H1 (cell line): Measurements from ENCODE around the gene PNMA8C. TPM values are rescaled to one million over a fixed set of nuclear protein-coding genes. Genes with fewer than 3 reads are reported as not detected.
A peak's percentile ranks its signal among the peaks of the same experiment; 100 is the strongest.

Source experiments
- CTCF ChIA-PET: fragments of 300-600 bp; sonication (Branson Sonifier 250); formaldehyde crosslinking; loops from one replicate; lab custom pipeline; 2021; ENCODE audit not compliant: partially characterized antibody; lab: Charles Lee
- POLR2A ChIA-PET: fragments of 300-600 bp; sonication (Branson Sonifier 250); formaldehyde crosslinking; loops from one replicate; lab custom pipeline; 2021; ENCODE audit warnings: inconsistent platforms; ENCODE audit not compliant: partially characterized antibody; lab: Charles Lee
- DNase-seq, 2 experiments: peaks; one replicate each; pipeline versions ENCODE4 v3.0.0 to v3.0.0-alpha.2; 2010 to 2022; ENCODE audit warnings: low spot score in 2 of 2, low read depth in 1 of 2, mixed read lengths in 1 of 2
- FAIRE-seq: peaks from 2 replicates; lab custom pipeline; 2011; peaks lifted over from hg19 to GRCh38; lab: Jason Lieb, UNC
- H2AFZ ChIP-seq: 2 replicates; pipeline ENCODE4 v1.8.1; 2012; ENCODE audit warnings: low read length, inconsistent platforms
- H2AK5ac ChIP-seq: 2 replicates; pipeline ENCODE4 v1.6.1; 2013; ENCODE audit warnings: low read depth, low read length
- H2BK120ac ChIP-seq: replicated peaks from 2 replicates; pipeline ENCODE3; 2013; ENCODE audit warnings: low read depth, low read length, inconsistent platforms
- H2BK12ac ChIP-seq: 2 replicates; pipeline ENCODE4 v1.6.1; 2013; ENCODE audit warnings: low read depth, low read length
- H2BK15ac ChIP-seq: 2 replicates; pipeline ENCODE4 v1.6.1; 2013; ENCODE audit warnings: low read length
- H2BK20ac ChIP-seq: 2 replicates; pipeline ENCODE4 v1.6.1; 2013; ENCODE audit warnings: low read length
- H2BK5ac ChIP-seq: 2 replicates; pipeline ENCODE4 v1.6.1; 2013; ENCODE audit warnings: low read depth, low read length
- H3K14ac ChIP-seq: 2 replicates; pipeline ENCODE4 v1.6.1; 2013; ENCODE audit warnings: inconsistent platforms; ENCODE audit not compliant: insufficient read length
- H3K18ac ChIP-seq: 2 replicates; pipeline ENCODE4 v1.6.1; 2013; ENCODE audit warnings: low read length; ENCODE audit errors: extremely low read depth
- H3K23ac ChIP-seq: 2 replicates; pipeline ENCODE4 v1.6.1; 2013; ENCODE audit warnings: inconsistent platforms; ENCODE audit not compliant: insufficient read length
- H3K23me2 ChIP-seq: 2 replicates; pipeline ENCODE4 v1.6.1; 2013; ENCODE audit warnings: low read depth, low read length
- H3K27ac ChIP-seq: 2 replicates; pipeline ENCODE4 v1.6.1; 2011; ENCODE audit warnings: low read depth, low read length, inconsistent platforms
- H3K27me3 ChIP-seq, 4 experiments: replicated peaks in 1 of 4; 1 replicate in 1 of 4; 2 replicates in 3 of 4; pipeline versions ENCODE4 v1.6.1 to v1.8.1; 2011 to 2013; ENCODE audit warnings: low read length in 3 of 4, mild to moderate bottlenecking in 3 of 4, inconsistent platforms in 2 of 4, mixed read lengths in 2 of 4, moderate library complexity in 1 of 4; ENCODE audit not compliant: control insufficient read depth in 3 of 4, insufficient read depth in 3 of 4; ENCODE audit errors: extremely low read depth in 1 of 4
- H3K36me3 ChIP-seq, 4 experiments: 2 replicates each; pipeline versions ENCODE4 v1.6.1 to v1.8.1; 2011 to 2013; ENCODE audit warnings: mild to moderate bottlenecking in 4 of 4, low read length in 3 of 4, moderate library complexity in 2 of 4, control low read depth in 1 of 4, inconsistent platforms in 1 of 4; ENCODE audit not compliant: insufficient read depth in 4 of 4, control insufficient read depth in 2 of 4
- H3K4ac ChIP-seq: replicated peaks from 2 replicates; pipeline ENCODE3; 2013; ENCODE audit warnings: low read length, low read depth, mixed read lengths, inconsistent platforms; ENCODE audit not compliant: insufficient read length
- H3K4me1 ChIP-seq, 4 experiments: replicated peaks in 1 of 4; 1 replicate in 1 of 4; 2 replicates in 3 of 4; pipeline versions ENCODE4 v1.6.1 to v1.8.1; 2011 to 2013; ENCODE audit warnings: low read length in 3 of 4, inconsistent platforms in 2 of 4, mixed read lengths in 1 of 4; ENCODE audit not compliant: insufficient read depth in 4 of 4, control insufficient read depth in 3 of 4
- H3K4me2 ChIP-seq, 2 experiments: 2 replicates each; pipeline versions ENCODE4 v1.6.1 to v1.8.1; 2011 to 2013; ENCODE audit warnings: low read depth in 2 of 2, low read length in 2 of 2, control low read depth in 1 of 2, inconsistent platforms in 1 of 2, mild to moderate bottlenecking in 1 of 2; ENCODE audit not compliant: insufficient read depth in 1 of 2
- H3K4me3 ChIP-seq, 4 experiments: fragments of 200-600, 300-600 bp in 1 of 4; sonication (generic), shearing (Covaris generic), sonication (Bioruptor Twin) in 1 of 4; 2 replicates each; pipeline versions ENCODE4 v1.5.1 to v1.8.1; 2011 to 2016; ENCODE audit warnings: low read length in 4 of 4, low read depth in 3 of 4, control low read depth in 2 of 4, inconsistent platforms in 2 of 4, mild to moderate bottlenecking in 2 of 4, mixed read lengths in 1 of 4, moderate library complexity in 1 of 4; ENCODE audit not compliant: insufficient read depth in 2 of 4; ENCODE audit errors: extremely low read depth in 1 of 4
- H3K56ac ChIP-seq: replicated peaks from 2 replicates; pipeline ENCODE3; 2013; ENCODE audit warnings: low read depth, mild to moderate bottlenecking, mixed read lengths, low read length, inconsistent platforms; ENCODE audit not compliant: insufficient read length
- H3K79me1 ChIP-seq: 2 replicates; pipeline ENCODE4 v1.6.1; 2013; ENCODE audit warnings: low read depth, low read length, control low read depth
- H3K79me2 ChIP-seq, 2 experiments: 2 replicates each; pipeline versions ENCODE4 v1.6.1 to v1.8.1; 2012 to 2013; ENCODE audit warnings: low read length in 2 of 2, mild to moderate bottlenecking in 2 of 2, inconsistent platforms in 1 of 2; ENCODE audit not compliant: insufficient read depth in 2 of 2, control insufficient read depth in 1 of 2
- H3K9ac ChIP-seq, 4 experiments: replicated peaks in 1 of 4; 1 replicate in 1 of 4; 2 replicates in 3 of 4; pipeline versions ENCODE4 v1.6.1 to v1.8.1; 2011 to 2013; ENCODE audit warnings: low read depth in 3 of 4, low read length in 3 of 4, control low read depth in 2 of 4, mild to moderate bottlenecking in 2 of 4, moderate library complexity in 2 of 4, inconsistent platforms in 1 of 4; ENCODE audit errors: extremely low read depth in 1 of 4
- H3K9me3 ChIP-seq, 2 experiments: 2 replicates each; pipeline versions ENCODE4 v1.6.1 to v1.8.1; 2012 to 2013; ENCODE audit warnings: mild to moderate bottlenecking in 2 of 2, moderate library complexity in 2 of 2, control low read depth in 1 of 2, inconsistent platforms in 1 of 2, low read depth in 1 of 2, low read length in 1 of 2, mixed read lengths in 1 of 2; ENCODE audit not compliant: insufficient read depth in 2 of 2
- H4K20me1 ChIP-seq, 2 experiments: replicated peaks in 1 of 2; 2 replicates each; pipeline versions ENCODE3 to v1.8.1; 2011 to 2013; ENCODE audit warnings: inconsistent platforms in 2 of 2, low read length in 2 of 2, mild to moderate bottlenecking in 1 of 2; ENCODE audit not compliant: insufficient read depth in 2 of 2, control insufficient read depth in 1 of 2
- H4K5ac ChIP-seq: 2 replicates; pipeline ENCODE4 v1.6.1; 2013; ENCODE audit warnings: low read length, low read depth, mixed read lengths, inconsistent platforms; ENCODE audit not compliant: insufficient read length
- H4K8ac ChIP-seq: 2 replicates; pipeline ENCODE4 v1.8.0; 2013; ENCODE audit warnings: mild to moderate bottlenecking, moderate library complexity, low read length, inconsistent platforms; ENCODE audit not compliant: insufficient read depth; ENCODE audit errors: extremely low read depth
- H4K91ac ChIP-seq: replicated peaks from 2 replicates; pipeline ENCODE3; 2013; ENCODE audit warnings: low read length, mixed read lengths, inconsistent platforms; ENCODE audit not compliant: insufficient read length
- ASH2L ChIP-seq: fragments of 200-600, 300-600 bp; sonication (generic); IDR thresholded peaks from one replicate; pipeline ENCODE4 v1.7.1; 2017; ENCODE audit warnings: low read length
- BACH1 ChIP-seq: IDR thresholded peaks from 2 replicates; pipeline ENCODE4 v1.6.1; 2012; ENCODE audit warnings: low read length, improper control_type of control experiment
- BCL11A ChIP-seq, 2 experiments: IDR thresholded peaks; one replicate each; pipeline ENCODE4 v1.6.1; 2011; ENCODE audit warnings: low read depth in 2 of 2, low read length in 2 of 2, mild to moderate bottlenecking in 2 of 2
- CEBPB ChIP-seq: IDR thresholded peaks from 2 replicates; pipeline ENCODE4 v1.6.1; 2012; ENCODE audit warnings: low read depth, low read length
- CHD1 ChIP-seq: IDR thresholded peaks from 2 replicates; pipeline ENCODE4 v1.6.1; 2012; ENCODE audit warnings: low read depth, low read length, improper control_type of control experiment
- MAFK ChIP-seq: IDR thresholded peaks from 2 replicates; pipeline ENCODE4 v1.6.1; 2012; ENCODE audit warnings: low read depth, mild to moderate bottlenecking, improper control_type of control experiment, low read length
- NRF1 ChIP-seq: IDR thresholded peaks from 2 replicates; pipeline ENCODE4 v1.6.1; 2011; ENCODE audit warnings: mild to moderate bottlenecking, low read depth, low read length, improper control_type of control experiment
- POLR2A ChIP-seq, 2 experiments: IDR thresholded peaks; 1 replicate in 1 of 2; 2 replicates in 1 of 2; pipeline ENCODE4 v1.6.1; 2011; ENCODE audit warnings: low read depth in 2 of 2, low read length in 2 of 2, mild to moderate bottlenecking in 2 of 2; ENCODE audit errors: control extremely low read depth in 1 of 2
- POLR2AphosphoS5 ChIP-seq: IDR thresholded peaks from 2 replicates; pipeline ENCODE4 v1.6.1; 2011; ENCODE audit warnings: low read depth, low read length
- RFX5 ChIP-seq: IDR thresholded peaks from 2 replicates; pipeline ENCODE4 v1.6.1; 2011; ENCODE audit warnings: low read depth, low read length, improper control_type of control experiment, borderline replicate concordance
- SIN3A ChIP-seq, 2 experiments: IDR thresholded peaks in 1 of 2; conservative IDR thresholded peaks in 1 of 2; 2 replicates each; pipeline ENCODE4 v1.6.1; 2011 to 2012; ENCODE audit warnings: low read length in 2 of 2, improper control_type of control experiment in 1 of 2, low read depth in 1 of 2, mild to moderate bottlenecking in 1 of 2
- SP4 ChIP-seq: IDR thresholded peaks from 2 replicates; pipeline ENCODE4 v1.6.1; 2012; ENCODE audit warnings: low read length, inconsistent platforms
- SRF ChIP-seq: IDR thresholded peaks from 2 replicates; pipeline ENCODE4 v1.6.1; 2011; ENCODE audit warnings: mild to moderate bottlenecking, low read depth, low read length, moderate library complexity
- WGBS, 2 experiments: shearing (Covaris generic) in 1 of 2; methylation state at CpG; one replicate each; pipeline versions ENCODE4 v1.1.6 to v1.1.7; 2013 to 2015; ENCODE audit warnings: low lambda C conversion rate in 2 of 2, mixed read lengths in 2 of 2, inconsistent platforms in 1 of 2, low coverage in 1 of 2, missing lambda C conversion rate in 1 of 2; ENCODE audit not compliant: insufficient replicate concordance in 2 of 2, insufficient coverage in 1 of 2, insufficient read length in 1 of 2; ENCODE audit errors: extremely low coverage in 1 of 2, missing lambda C conversion rate in 1 of 2; 5-methylcytosine and 5-hydroxymethylcytosine counted together
- polyA plus RNA-seq, 7 experiments: library from polyadenylated mRNA; depleted of rRNA in 3 of 7; stranded (reverse) in 5 of 7; unstranded in 2 of 7; fragments of >200 nt in 5 of 7; fragments of 200-250 nt in 2 of 7; gene quantifications; 1 replicate in 5 of 7; 2 replicates in 1 of 7; 4 replicates in 1 of 7; pipeline versions ENCODE4 v1.2.1 to v1.2.3, GENCODE V29; 2011 to 2013; ENCODE audit warnings: missing spikeins in 2 of 7, mixed read lengths in 2 of 7
- total RNA-seq: library from RNA; stranded (reverse); fragmentation: NEBNext Ultra II Directional; extraction: Animal tissue kit (Norgen Biotek cat#: 25700); gene quantifications from 2 replicates; pipeline ENCODE4 v1.2.1, GENCODE V29; 2021

Gene PNMA8C
- total and polyA plus RNA-seq, 2 of the 8 experiments (the other 6 are each of a cell fraction or from before 2014, with no cell fraction given): 0.53 to 1.8 TPM

- Histone ChIP-seq H3K36me3 (peaks cover 0 to 19% (median 11%) of the 10 kb centered on the region in 4 experiments; a peak in 6 of 8 replicates), H2AK5ac (peak within 1 kb of the TSS; percentile 53; the same call in 1 of the 2 replicates), H3K4me1 (peaks cover 0 to 7% (median 3%) of the 10 kb centered on the region in 4 experiments; a peak in 4 of 7 replicates), H2BK12ac (0 out of 2 replicates have a peak within 1 kb of the TSS, but pooled peaks have one; percentile 60), H4K5ac (no peak within 1 kb of the TSS), H3K4me3 (peak within 1 kb of the TSS; percentile 60 to 77 (median 72)), H2BK120ac (no peak within 1 kb of the TSS), H3K4me2 (peak within 1 kb of the TSS; percentile 83 to 90), H2AFZ (peak within 1 kb of the TSS; percentile 71), H3K9me3 (no peaks in the 10 kb centered on the region), H4K20me1 (no peaks in the 10 kb centered on the region), H3K27ac (no peak within 1 kb of the TSS), H2BK20ac (no peak within 1 kb of the TSS), H3K23me2 (peaks cover 9% of the 10 kb centered on the region), H4K8ac (peak within 1 kb of the TSS; percentile 71), H3K9ac (peak within 1 kb of the TSS; percentile 50 to 75 (median 68); a peak in 6 of 7 replicates), H3K56ac (no peak within 1 kb of the TSS), H3K4ac (no peak within 1 kb of the TSS), H3K79me2 (peaks cover 0 to 9% of the 10 kb centered on the region in 2 experiments; a peak in 1 of 4 replicates), H3K79me1 (no peaks in the 10 kb centered on the region; the same call in 1 of the 2 replicates), H3K27me3 (peaks cover 0 to 7% (median 0%) of the 10 kb centered on the region in 4 experiments; a peak in 3 of 7 replicates), H3K23ac (no peak within 1 kb of the TSS), H2BK5ac (0 out of 2 replicates have a peak within 1 kb of the TSS, but pooled peaks have one; percentile 49), H3K14ac (no peak within 1 kb of the TSS), H4K91ac (peak within 1 kb of the TSS; percentile 15), H2BK15ac (no peak within 1 kb of the TSS), H3K18ac (peak within 1 kb of the TSS; percentile 48; the same call in 1 of the 2 replicates)
- ChIA-PET POLR2A (interaction anchor here (0.7 to 1.0 kb wide), 3 partner anchors 9 to 132 kb away, joined by 3 to 5 read pairs (median 3); no protein-coding TSS in a partner anchor), CTCF (interaction anchor here (0.5 to 3.0 kb wide), 7 partner anchors 11 to 99 kb away, joined by 3 to 8 read pairs (median 4); no protein-coding TSS in a partner anchor)
- FAIRE-seq (no peak), DNase-seq (peak; percentile 74 to 94)
- 3% methylated on average over 50 of the region's 57 CpGs; no CpG with 5 or more reads in 1 of the 2 experiments for WGBS, 2 experiments
- TF ChIP-seq BACH1 (no peak), SP4 (no peak), SRF (peak; percentile 31; the same call in 1 of the 2 replicates), RFX5 (peak; percentile 54), NRF1 (peak; percentile 93), ASH2L (peak; percentile 83), CEBPB (no peak), BCL11A (IDR thresholded peaks at IDR 0.05; ENCODE audit: low read depth in 2 of 2, low read length in 2 of 2) (no peak), POLR2AphosphoS5 (no peak), POLR2A (IDR thresholded peaks at IDR 0.05; ENCODE audit: control extremely low read depth in 1 of 2, low read depth in 2 of 2, low read length in 2 of 2) (peak in 1 of 2 experiments; percentile 59; a peak in 2 of 3 replicates), SIN3A (conservative IDR thresholded peaks at IDR 0.05 in 1 of 2, IDR thresholded peaks at IDR 0.05 in 1 of 2; ENCODE audit: low read depth in 1 of 2, low read length in 2 of 2) (no peak; a peak in 2 of 4 replicates), MAFK (no peak), CHD1 (no peak)
Observed at GRCh38 chr19:46471116-46471733, 42.5 kb upstream of the PNMA8C start, which contains the start of gene PNMA8A. Gene PNMA8A, minus strand, starts transcription at chr19:46471563. Its CDS starts 528 bp downstream, at chr19:46471035.
